NB4 (cell line): ENCODE data around the gene ZSCAN12.

Source experiments
- CTCF ChIP-seq: IDR thresholded peaks from one replicate; pipeline ENCODE4 v1.5.1; 2012; ENCODE audit warnings: low read depth, low read length
- MYC ChIP-seq: IDR thresholded peaks from 2 replicates; pipeline ENCODE4 v1.6.1; 2011; ENCODE audit warnings: low read depth, low read length
- POLR2A ChIP-seq: IDR thresholded peaks from 2 replicates; pipeline ENCODE4 v1.6.1; 2011; ENCODE audit warnings: mild to moderate bottlenecking; ENCODE audit not compliant: insufficient read length; ENCODE audit errors: extremely low read depth
- TF ChIP-seq, protein P1 (sequence below): IDR thresholded peaks from 2 replicates; pipeline ENCODE4 v1.6.1; 2011; ENCODE audit warnings: low read depth, low read length

GRCh38 chr6:28410767-28411166 lies 11.2 kb upstream of the ZSCAN12 start:
- TF ChIP-seq CTCF (no peak), POLR2A (no peak), MYC (no peak)
- TF ChIP-seq, protein P1, sequence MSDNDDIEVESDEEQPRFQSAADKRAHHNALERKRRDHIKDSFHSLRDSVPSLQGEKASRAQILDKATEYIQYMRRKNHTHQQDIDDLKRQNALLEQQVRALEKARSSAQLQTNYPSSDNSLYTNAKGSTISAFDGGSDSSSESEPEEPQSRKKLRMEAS: no peak
